ENCODE measurements around the gene HTR3D. TPM values are rescaled to one million over a fixed set of nuclear protein-coding genes. Genes with fewer than 3 reads are reported as not detected.

Gene HTR3D
- polyA plus RNA-seq, 1 of the 3 experiments (the other 2 are of a cell fraction) = not detected

DNA sequence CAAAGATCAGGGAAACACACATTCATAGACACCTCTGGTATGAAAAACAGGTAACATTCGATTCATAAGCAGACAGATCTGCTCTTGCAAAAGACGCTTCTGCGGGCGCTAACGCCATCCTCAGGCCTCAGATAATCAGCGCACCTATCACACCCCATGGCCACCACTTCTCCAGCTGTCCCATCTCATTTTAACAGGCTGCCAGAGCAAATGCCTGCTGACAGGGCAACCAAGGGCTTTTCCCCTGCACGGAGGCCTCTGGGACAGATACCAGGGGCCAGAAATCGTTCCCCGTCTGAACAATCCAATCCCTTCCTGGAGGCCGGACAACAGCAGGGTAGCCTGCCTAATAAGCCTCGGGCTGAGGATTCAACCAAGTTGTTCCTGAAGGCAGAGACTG, 29.1 kb upstream of the HTR3D start:
- Histone ChIP-seq H3K9me2 (no peaks in the 10 kb centered on the region), H2AFZ (ENCODE audit: low read depth) (no peak overlapping the region), H3K4me3 (ENCODE audit: low read depth in 2 of 2, low read length in 1 of 2) (no peak overlapping the region), H3K36me3 (replicated peaks in 1 of 2; ENCODE audit: control insufficient read depth in 1 of 2, insufficient read depth in 2 of 2, low read length in 1 of 2) (peaks cover 5 to 15% of the 10 kb centered on the region in 2 experiments), H4K20me1 (ENCODE audit: insufficient read depth) (no peaks in the 10 kb centered on the region), H3K27ac (ENCODE audit: low read depth in 2 of 2, low read length in 1 of 2) (no peak overlapping the region), H3F3A (replicated peaks; ENCODE audit: insufficient read depth) (peaks cover 6% of the 10 kb centered on the region), H3K4me1 (ENCODE audit: control insufficient read depth in 1 of 2, insufficient read depth in 2 of 2, low read depth in 1 of 2, low read length in 1 of 2) (peaks cover 3 to 6% of the 10 kb centered on the region in 2 experiments; a peak in 2 of 4 replicates), H3K9ac (no peak overlapping the region), H3K4me2 (no peak overlapping the region), H3K9me3 (no peaks in the 10 kb centered on the region), H3K27me3 (ENCODE audit: insufficient read depth) (no peaks in the 10 kb centered on the region), H3K79me2 (ENCODE audit: insufficient read depth) (peaks cover 25% of the 10 kb centered on the region)
- no peak for DNase-seq
- ChIA-PET POLR2A (no interaction called here), CTCF (interaction anchor here (1.3 to 1.4 kb wide), 2 partner anchors 107 to 282 kb away, joined by 3 to 4 read pairs; no protein-coding TSS in a partner anchor)
- TF ChIP-seq MEF2A (IDR thresholded peaks at IDR 0.05; ENCODE audit: borderline replicate concordance, low read depth) (no peak), TEAD4 (IDR thresholded peaks at IDR 0.05; ENCODE audit: borderline replicate concordance, insufficient read depth) (no peak), IRF3 (IDR thresholded peaks at IDR 0.05; ENCODE audit: low read depth, low read length) (no peak), CHD2 (IDR thresholded peaks at IDR 0.05; ENCODE audit: low read length, partially characterized antibody) (no peak), EZH2phosphoT487 (IDR thresholded peaks at IDR 0.05; ENCODE audit: borderline replicate concordance, low read depth) (no peak), POLR2AphosphoS5 (IDR thresholded peaks at IDR 0.05; ENCODE audit: low read depth, low read length) (no peak), GABPA (IDR thresholded peaks at IDR 0.05; ENCODE audit: low read depth) (no peak), PBX3 (IDR thresholded peaks at IDR 0.05) (no peak), FOXJ3 (CRISPR knock-in tag; IDR thresholded peaks at IDR 0.05) (no peak), MXI1 (IDR thresholded peaks at IDR 0.05; ENCODE audit: low read depth, low read length) (no peak), MAX (IDR thresholded peaks at IDR 0.05; ENCODE audit: low read depth) (no peak), TAF1 (IDR thresholded peaks at IDR 0.05; ENCODE audit: borderline replicate concordance, low read depth, low read length) (no peak)
- WGBS (ENCODE audit: low lambda C conversion rate) = 97% methylated on average over 8 of the region's 11 CpGs

GRCh38 chr3:184003187-184003967, 28.2 kb upstream of the HTR3D start:
- WGBS (ENCODE audit: low lambda C conversion rate) = 78% methylated on average over 5 of the region's 5 CpGs
- Histone ChIP-seq H4K20me1 (ENCODE audit: insufficient read depth) (no peaks in the 10 kb centered on the region), H3K4me1 (ENCODE audit: control insufficient read depth in 1 of 2, insufficient read depth in 2 of 2, low read depth in 1 of 2, low read length in 1 of 2) (peaks cover 3 to 6% of the 10 kb centered on the region in 2 experiments; a peak in 2 of 4 replicates), H3K36me3 (replicated peaks in 1 of 2; ENCODE audit: control insufficient read depth in 1 of 2, insufficient read depth in 2 of 2, low read length in 1 of 2) (peaks cover 5 to 12% of the 10 kb centered on the region in 2 experiments), H3K4me3 (ENCODE audit: low read depth in 2 of 2, low read length in 1 of 2) (no peak overlapping the region), H3K9me3 (no peaks in the 10 kb centered on the region), H3F3A (replicated peaks; ENCODE audit: insufficient read depth) (peaks cover 5% of the 10 kb centered on the region), H3K9ac (no peak overlapping the region), H3K79me2 (ENCODE audit: insufficient read depth) (peaks cover 24% of the 10 kb centered on the region), H2AFZ (ENCODE audit: low read depth) (no peak overlapping the region), H3K4me2 (0 out of 2 replicates have a peak overlapping the region, but pooled peaks have one; percentile 6), H3K27me3 (ENCODE audit: insufficient read depth) (no peaks in the 10 kb centered on the region), H3K9me2 (no peaks in the 10 kb centered on the region), H3K27ac (ENCODE audit: low read depth in 2 of 2, low read length in 1 of 2) (peak overlapping the region; percentile 17 to 51; a peak in 3 of 4 replicates)
- TF ChIP-seq MXI1 (IDR thresholded peaks at IDR 0.05; ENCODE audit: low read depth, low read length) (no peak), IRF3 (IDR thresholded peaks at IDR 0.05; ENCODE audit: low read depth, low read length) (no peak)
- DNase-seq = no peak
- CTCF ChIA-PET = interaction anchor here (1.1 kb wide), 1 partner anchor 105 kb away, joined by 4 read pairs; no protein-coding TSS in a partner anchor
- POLR2A ChIA-PET = no interaction called here

All from SK-N-SH (cell line).